Tibial artery (tissue), 4 donors: ENCODE data around the gene PDZRN4.

Source experiments
- DNase-seq, 2 donors: peaks; one replicate each; pipeline ENCODE4 v3.0.0-alpha.2; 2019
- H3K27ac ChIP-seq, 2 donors: fragments of 200-600 bp; sonication (generic) in 1 of 2; 1 replicate in 1 of 2; 2 replicates in 1 of 2; pipeline ENCODE4 v1.5.1; 2018 to 2019; ENCODE audit warnings: mild to moderate bottlenecking in 1 of 2
- H3K27me3 ChIP-seq, 2 donors: fragments of 200-600 bp; sonication (generic) in 1 of 2; one replicate each; pipeline versions ENCODE4 v1.5.1 to v1.6.0; 2016 to 2019
- H3K36me3 ChIP-seq, 3 donors: fragments of 200-600 bp; sonication (generic) in 2 of 3; one replicate each; pipeline ENCODE4 v1.5.1; 2016 to 2019; ENCODE audit warnings: mild to moderate bottlenecking in 2 of 3
- H3K4me1 ChIP-seq, 4 donors: fragments of 200-600 bp; sonication (generic) in 2 of 4; 1 replicate in 3 of 4; 2 replicates in 1 of 4; pipeline ENCODE4 v1.5.1; 2016 to 2019
- H3K4me3 ChIP-seq, 2 donors: fragments of 200-600 bp; sonication (generic) in 1 of 2; 1 replicate in 1 of 2; 2 replicates in 1 of 2; pipeline ENCODE4 v1.5.1; 2018 to 2019; ENCODE audit warnings: mild to moderate bottlenecking in 2 of 2
- H3K9me3 ChIP-seq, 3 donors: fragments of 200-600 bp; sonication (generic) in 1 of 3; one replicate each; pipeline ENCODE4 v1.5.1; 2016 to 2019
- CTCF ChIP-seq, 2 experiments: fragments of 200-600 bp in 1 of 2; fragments of 450-650 bp in 1 of 2; IDR thresholded peaks; one replicate each; pipeline ENCODE4 v1.5.1; 2017 to 2019; ENCODE audit warnings: antibody characterized with exemption in 2 of 2, mild to moderate bottlenecking in 1 of 2, moderate library complexity in 1 of 2
- intact Hi-C: fragments of 100-400 bp; cut with DNase I; formaldehyde crosslinking; loops from one replicate; pipeline ENCODE4 v1.15.0; 2023; ENCODE audit warnings: low total_unique reads

Gene PDZRN4

DNA sequence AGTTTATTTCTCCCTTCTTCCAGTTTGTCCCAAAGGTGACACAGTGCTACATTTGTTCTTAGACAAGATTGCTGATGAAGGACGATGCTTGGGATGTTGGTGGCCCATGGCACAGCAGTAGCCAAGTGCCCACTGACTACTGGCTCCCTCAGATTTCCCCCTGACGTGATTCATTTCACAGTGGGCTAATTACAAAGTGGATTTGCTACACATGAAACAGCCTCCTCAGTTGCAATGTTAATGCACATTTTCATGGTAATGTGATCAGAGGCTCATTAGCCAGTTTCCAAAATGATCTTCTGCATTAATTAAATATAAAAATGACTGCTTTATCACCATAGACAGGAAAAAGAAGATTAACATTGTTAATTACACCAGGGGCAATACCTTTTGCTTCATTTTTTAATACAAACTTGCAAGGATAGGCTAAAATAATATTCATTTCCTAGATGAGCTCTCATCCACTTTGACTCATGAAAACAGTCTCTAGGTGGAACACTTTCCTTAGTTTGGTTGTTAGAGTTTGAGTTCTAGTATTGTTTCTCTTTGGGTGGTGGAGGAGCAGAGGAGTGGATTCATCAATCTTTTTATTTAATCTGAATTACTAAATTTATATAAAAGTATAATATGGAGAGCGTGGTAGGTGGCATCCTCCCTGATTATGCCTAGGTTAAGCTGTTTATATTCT, 250.9 kb downstream of the PDZRN4 start:
- no peaks in the 10 kb centered on the region for H3K4me1 ChIP-seq
- no peaks in the 10 kb centered on the region for H3K27me3 ChIP-seq
- no peak overlapping the region for H3K27ac ChIP-seq
- no peak for TF ChIP-seq CTCF (IDR thresholded peaks at IDR 0.05)
- H3K9me3 ChIP-seq = no peaks in the 10 kb centered on the region
- no peak for DNase-seq
- no peaks in the 10 kb centered on the region for H3K36me3 ChIP-seq
- H3K4me3 ChIP-seq = no peak overlapping the region
- intact Hi-C loops = no loop called here

DNA sequence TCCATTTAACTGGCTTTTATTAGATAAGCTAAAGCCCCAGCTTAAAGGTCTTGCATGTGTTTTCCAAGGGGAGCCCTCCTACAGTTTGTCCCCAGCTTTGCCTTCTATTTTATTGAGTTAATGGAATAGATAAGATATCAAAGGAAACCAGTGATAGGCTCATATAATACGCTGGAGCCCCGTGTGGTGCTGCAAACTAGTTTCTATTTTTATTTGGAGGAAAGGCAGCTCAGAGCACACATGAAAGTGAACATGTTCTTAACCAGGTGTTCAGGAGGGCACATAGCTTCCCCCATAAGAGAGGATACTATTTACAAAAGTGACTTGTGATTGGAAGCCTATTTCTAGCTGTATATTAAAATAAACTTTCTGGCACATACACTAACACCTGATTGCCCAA, 251.7 kb downstream of the PDZRN4 start:
- no peaks in the 10 kb centered on the region for H3K36me3 ChIP-seq
- no peak for DNase-seq
- H3K27me3 ChIP-seq = no peaks in the 10 kb centered on the region
- H3K4me1 ChIP-seq = no peaks in the 10 kb centered on the region
- TF ChIP-seq CTCF (IDR thresholded peaks at IDR 0.05) = no peak
- no peak overlapping the region for H3K27ac ChIP-seq
- H3K4me3 ChIP-seq = no peak overlapping the region
- intact Hi-C loops = no loop called here
- H3K9me3 ChIP-seq = no peaks in the 10 kb centered on the region

GRCh38 chr12:41441180-41441579, 253.1 kb downstream of the PDZRN4 start:
- no peak for TF ChIP-seq CTCF (IDR thresholded peaks at IDR 0.05)
- H3K27me3 ChIP-seq = no peaks in the 10 kb centered on the region
- no peak for DNase-seq
- no peak overlapping the region for H3K4me3 ChIP-seq
- H3K27ac ChIP-seq = no peak overlapping the region
- H3K4me1 ChIP-seq = no peaks in the 10 kb centered on the region
- H3K36me3 ChIP-seq = no peaks in the 10 kb centered on the region
- no peaks in the 10 kb centered on the region for H3K9me3 ChIP-seq
- intact Hi-C loops = no loop called here

DNA sequence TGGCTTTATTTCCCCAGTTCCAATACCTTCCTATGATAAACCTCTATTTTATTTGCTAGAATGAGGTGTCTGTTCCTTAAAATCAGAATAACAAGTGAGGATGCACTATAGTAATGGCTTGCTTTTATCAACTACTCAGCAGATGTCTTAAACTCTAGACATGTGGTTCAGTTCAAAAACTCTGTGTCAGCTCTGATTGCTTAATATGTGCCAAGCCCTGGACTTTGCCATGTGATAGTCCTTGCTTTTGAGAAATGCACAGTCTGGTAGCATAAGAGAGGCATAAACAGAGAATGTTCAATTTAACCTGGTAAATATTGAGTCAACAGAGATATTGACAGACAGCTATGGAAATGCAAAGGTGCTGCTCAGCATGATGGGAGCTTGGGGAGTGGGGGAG, 254.8 kb downstream of the PDZRN4 start:
- H3K4me1 ChIP-seq = no peaks in the 10 kb centered on the region
- TF ChIP-seq CTCF (IDR thresholded peaks at IDR 0.05) = no peak
- H3K4me3 ChIP-seq = no peak overlapping the region
- intact Hi-C loops = no loop called here
- H3K27ac ChIP-seq = no peak overlapping the region
- DNase-seq = no peak
- H3K27me3 ChIP-seq = no peaks in the 10 kb centered on the region
- H3K36me3 ChIP-seq = no peaks in the 10 kb centered on the region
- no peaks in the 10 kb centered on the region for H3K9me3 ChIP-seq

DNA sequence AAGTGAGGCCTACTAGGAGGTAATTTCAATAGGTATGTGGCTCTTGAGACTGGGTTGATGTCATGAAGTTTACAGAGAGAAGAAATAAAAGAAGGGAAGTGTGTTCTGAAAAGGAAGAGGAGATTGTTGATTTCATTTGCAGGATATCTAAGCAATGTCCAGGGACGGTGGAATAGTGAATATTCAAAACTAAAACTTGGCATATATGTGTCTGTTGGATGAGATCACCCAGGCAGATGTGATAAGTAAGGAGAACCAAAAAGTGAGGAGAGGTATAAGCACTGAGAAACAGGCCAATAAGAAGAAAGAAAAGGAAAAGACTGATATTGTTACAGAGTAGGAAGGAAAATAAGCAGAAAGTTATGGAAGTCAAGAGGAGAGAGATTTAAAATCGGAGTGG, 255.6 kb downstream of the PDZRN4 start:
- no peak for DNase-seq
- intact Hi-C loops = no loop called here
- Histone ChIP-seq H3K4me3 (no peak overlapping the region), H3K9me3 (no peaks in the 10 kb centered on the region), H3K4me1 (no peaks in the 10 kb centered on the region), H3K27ac (no peak overlapping the region), H3K27me3 (no peaks in the 10 kb centered on the region), H3K36me3 (no peaks in the 10 kb centered on the region)
- no peak for TF ChIP-seq CTCF (IDR thresholded peaks at IDR 0.05)
